Ovary (tissue), 3 donors: ENCODE results near the gene INPP5A.

ENCODE experiments used
- EP300 ChIP-seq: sonication (generic); formaldehyde crosslinking; IDR thresholded peaks from one replicate; pipeline ENCODE4 v1.6.1; 2017; ENCODE audit warnings: antibody characterized with exemption
- POLR2A ChIP-seq: fragments of 450-650 bp; IDR thresholded peaks from one replicate; pipeline ENCODE4 v1.6.1; 2017; ENCODE audit warnings: antibody characterized with exemption, mild to moderate bottlenecking, moderate library complexity
- TF ChIP-seq, protein P1 (sequence below), 3 donors: fragments of 450-650 bp in 2 of 3; fragments of 200-600 bp in 1 of 3; IDR thresholded peaks; one replicate each; pipeline versions ENCODE4 v1.5.1 to v1.8.0; 2016 to 2022; ENCODE audit warnings: antibody characterized with exemption in 3 of 3, mild to moderate bottlenecking in 1 of 3
- donor health status: DM: no; HTN: no; CAD: no.

DNA sequence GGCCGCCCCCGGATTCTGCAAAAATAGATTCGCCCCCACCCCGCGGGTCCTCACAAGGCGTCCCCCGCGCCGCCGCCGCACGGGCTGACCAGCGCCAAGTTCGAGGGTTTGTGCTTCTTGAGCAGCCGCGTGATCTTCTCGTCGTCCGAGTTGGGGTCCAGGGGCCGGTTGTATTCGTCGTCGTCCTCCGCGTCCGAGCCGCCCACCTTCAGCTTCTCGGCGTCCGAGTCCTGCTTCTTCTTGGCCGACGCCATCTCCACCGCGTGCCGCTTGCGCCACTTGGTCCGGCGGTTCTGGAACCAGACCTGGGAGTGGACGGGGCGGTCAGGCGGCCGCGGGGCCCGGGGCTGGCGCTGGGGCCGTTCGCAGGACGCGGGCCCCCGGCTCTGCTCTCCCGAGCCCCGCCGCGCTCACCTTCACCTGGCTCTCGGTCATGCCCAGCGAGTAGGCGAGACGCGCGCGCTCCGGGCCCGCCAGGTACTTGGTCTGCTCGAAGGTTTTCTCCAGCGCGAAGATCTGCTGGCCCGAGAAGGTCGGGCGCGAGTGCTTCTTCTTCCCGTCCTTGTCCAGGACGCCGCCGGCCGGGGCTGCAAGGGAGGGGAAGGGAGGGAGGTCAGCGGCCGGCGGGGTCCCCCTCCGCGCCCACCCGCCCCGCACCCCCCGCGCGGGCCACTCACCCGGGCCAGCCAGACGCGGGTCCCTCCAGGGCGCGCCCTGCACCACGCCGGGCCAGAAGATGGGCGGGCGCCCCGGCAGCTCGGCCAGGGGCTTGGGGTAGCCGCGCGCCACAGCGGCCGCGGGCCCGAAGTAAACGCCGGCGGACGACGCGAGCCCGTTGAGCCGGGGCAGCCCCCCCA lies 247.5 kb downstream of the INPP5A start:
- TF ChIP-seq, protein P1, sequence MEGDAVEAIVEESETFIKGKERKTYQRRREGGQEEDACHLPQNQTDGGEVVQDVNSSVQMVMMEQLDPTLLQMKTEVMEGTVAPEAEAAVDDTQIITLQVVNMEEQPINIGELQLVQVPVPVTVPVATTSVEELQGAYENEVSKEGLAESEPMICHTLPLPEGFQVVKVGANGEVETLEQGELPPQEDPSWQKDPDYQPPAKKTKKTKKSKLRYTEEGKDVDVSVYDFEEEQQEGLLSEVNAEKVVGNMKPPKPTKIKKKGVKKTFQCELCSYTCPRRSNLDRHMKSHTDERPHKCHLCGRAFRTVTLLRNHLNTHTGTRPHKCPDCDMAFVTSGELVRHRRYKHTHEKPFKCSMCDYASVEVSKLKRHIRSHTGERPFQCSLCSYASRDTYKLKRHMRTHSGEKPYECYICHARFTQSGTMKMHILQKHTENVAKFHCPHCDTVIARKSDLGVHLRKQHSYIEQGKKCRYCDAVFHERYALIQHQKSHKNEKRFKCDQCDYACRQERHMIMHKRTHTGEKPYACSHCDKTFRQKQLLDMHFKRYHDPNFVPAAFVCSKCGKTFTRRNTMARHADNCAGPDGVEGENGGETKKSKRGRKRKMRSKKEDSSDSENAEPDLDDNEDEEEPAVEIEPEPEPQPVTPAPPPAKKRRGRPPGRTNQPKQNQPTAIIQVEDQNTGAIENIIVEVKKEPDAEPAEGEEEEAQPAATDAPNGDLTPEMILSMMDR (IDR thresholded peaks at IDR 0.05): no peak
- TF ChIP-seq POLR2A: no peak
- TF ChIP-seq EP300: no peak
